IMR-90 (cell line): ENCODE results near the gene LDLRAD4. TPM values are rescaled to one million over a fixed set of nuclear protein-coding genes. Genes with fewer than 3 reads are reported as not detected.

Experiments used
- ATAC-seq: fragments of 200-7000 bp; cut with Tn5 transposase; 2 replicates; pipeline ENCODE4 v1.9.1; 2020; ENCODE audit warnings: low read depth, mild to moderate bottlenecking, moderate library complexity
- BruUV-seq: library from RNA; stranded (reverse); fragments of 400-500 nt; replicated peaks from 2 replicates; lab custom pipeline; 2021; lab: Mats Ljungman, UMichigan
- CTCF ChIA-PET: fragments of 300-600 bp; formaldehyde crosslinking; extraction: SDS; loops from one replicate; lab custom pipeline; 2021; ENCODE audit warnings: antibody characterized with exemption; lab: Yijun Ruan, JAX
- POLR2A ChIA-PET: fragments of 300-600 bp; sonication (Branson Sonifier 250); formaldehyde crosslinking; loops from one replicate; lab custom pipeline; 2022; ENCODE audit warnings: antibody characterized with exemption; ENCODE audit not compliant: unreplicated experiment; lab: Charles Lee
- DNase-seq: peaks from one replicate; pipeline ENCODE4 v3.0.0; 2013
- H2AFZ ChIP-seq: replicated peaks from 2 replicates; pipeline ENCODE3; 2013; ENCODE audit warnings: low read length, mild to moderate bottlenecking; ENCODE audit not compliant: poor library complexity
- H2AK5ac ChIP-seq: 2 replicates; pipeline ENCODE4 v1.6.1; 2013; ENCODE audit warnings: low read depth, low read length, inconsistent platforms
- H2AK9ac ChIP-seq: replicated peaks from 2 replicates; pipeline ENCODE3; 2013; ENCODE audit warnings: mild to moderate bottlenecking, low read depth, low read length, moderate library complexity; ENCODE audit not compliant: poor library complexity
- H2BK120ac ChIP-seq: 2 replicates; pipeline ENCODE4 v1.6.1; 2013; ENCODE audit warnings: low read depth, low read length, inconsistent platforms
- H2BK15ac ChIP-seq: 3 replicates; pipeline ENCODE4 v1.6.1; 2013; ENCODE audit warnings: low read depth, low read length, inconsistent platforms
- H2BK20ac ChIP-seq: 2 replicates; pipeline ENCODE4 v1.6.1; 2013; ENCODE audit warnings: low read depth, mild to moderate bottlenecking, inconsistent platforms, low read length, moderate library complexity
- H2BK5ac ChIP-seq: 2 replicates; pipeline ENCODE4 v1.6.1; 2013; ENCODE audit warnings: mild to moderate bottlenecking, low read depth, low read length, inconsistent platforms; ENCODE audit not compliant: poor library complexity, severe bottlenecking
- H3K14ac ChIP-seq: replicated peaks from 2 replicates; pipeline ENCODE4 v1.6.1; 2013; ENCODE audit warnings: low read depth, low read length, inconsistent platforms
- H3K18ac ChIP-seq: 2 replicates; pipeline ENCODE4 v1.6.1; 2013; ENCODE audit warnings: low read depth, low read length, control low read depth
- H3K23ac ChIP-seq: 2 replicates; pipeline ENCODE4 v1.6.1; 2013; ENCODE audit warnings: low read depth, low read length, inconsistent platforms
- H3K27ac ChIP-seq: 2 replicates; pipeline ENCODE4 v1.5.1; 2013; ENCODE audit warnings: mild to moderate bottlenecking, control low read depth, low read length; ENCODE audit not compliant: insufficient read depth
- H3K27me3 ChIP-seq: 2 replicates; pipeline ENCODE4 v1.6.1; 2013; ENCODE audit warnings: low read length; ENCODE audit not compliant: control insufficient read depth, insufficient read depth
- H3K36me3 ChIP-seq: 2 replicates; pipeline ENCODE4 v1.6.1; 2013; ENCODE audit warnings: low read length, mixed read lengths; ENCODE audit not compliant: control insufficient read depth, insufficient read depth
- H3K4ac ChIP-seq: 2 replicates; pipeline ENCODE4 v1.6.1; 2013; ENCODE audit warnings: low read depth, low read length, inconsistent platforms
- H3K4me1 ChIP-seq: 2 replicates; pipeline ENCODE4 v1.6.1; 2013; ENCODE audit warnings: low read length, mixed read lengths; ENCODE audit not compliant: control insufficient read depth, insufficient read depth
- H3K4me2 ChIP-seq: 2 replicates; pipeline ENCODE4 v1.6.1; 2013; ENCODE audit warnings: low read depth, mild to moderate bottlenecking, control low read depth, low read length, moderate library complexity
- H3K4me3 ChIP-seq: 2 replicates; pipeline ENCODE4 v1.5.1; 2013; ENCODE audit warnings: low read depth, mild to moderate bottlenecking, control low read depth, low read length, moderate library complexity; ENCODE audit not compliant: insufficient read depth
- H3K56ac ChIP-seq: 2 replicates; pipeline ENCODE4 v1.6.1; 2013; ENCODE audit warnings: low read length, inconsistent platforms; ENCODE audit not compliant: insufficient read depth; ENCODE audit errors: extremely low read depth
- H3K79me1 ChIP-seq, 2 experiments: 2 replicates each; pipeline ENCODE4 v1.6.1; 2013; ENCODE audit warnings: low read length in 2 of 2, inconsistent platforms in 1 of 2, low read depth in 1 of 2
- H3K9ac ChIP-seq: 2 replicates; pipeline ENCODE4 v1.6.1; 2013; ENCODE audit warnings: low read depth, low read length, control low read depth
- H3K9me1 ChIP-seq: 2 replicates; pipeline ENCODE4 v1.6.1; 2013; ENCODE audit warnings: low read length, inconsistent platforms; ENCODE audit not compliant: insufficient read depth
- H3K9me3 ChIP-seq: 2 replicates; pipeline ENCODE4 v1.6.1; 2013; ENCODE audit warnings: low read length; ENCODE audit not compliant: control insufficient read depth, insufficient read depth
- H4K20me1 ChIP-seq: 2 replicates; pipeline ENCODE4 v1.6.1; 2013; ENCODE audit warnings: low read length, inconsistent platforms; ENCODE audit not compliant: insufficient read depth
- H4K5ac ChIP-seq: 2 replicates; pipeline ENCODE4 v1.6.1; 2013; ENCODE audit warnings: mild to moderate bottlenecking, low read depth, low read length, control low read depth
- H4K8ac ChIP-seq, 2 experiments: 2 replicates each; pipeline ENCODE4 v1.6.1; 2013; ENCODE audit warnings: low read depth in 2 of 2, low read length in 2 of 2, control low read depth in 1 of 2, inconsistent platforms in 1 of 2
- H4K91ac ChIP-seq: 2 replicates; pipeline ENCODE4 v1.6.1; 2013; ENCODE audit warnings: low read depth, low read length, inconsistent platforms; ENCODE audit not compliant: insufficient read depth
- BHLHE40 ChIP-seq: fragments of 150-350 bp; IDR thresholded peaks from 2 replicates; pipeline ENCODE4 v1.6.1; 2016; ENCODE audit warnings: mild to moderate bottlenecking, low read depth, low read length
- CEBPB ChIP-seq: IDR thresholded peaks from 2 replicates; pipeline ENCODE4 v1.6.1; 2012; ENCODE audit warnings: low read depth, low read length, improper control_type of control experiment
- MAFK ChIP-seq: IDR thresholded peaks from 2 replicates; pipeline ENCODE4 v1.6.1; 2012; ENCODE audit warnings: low read depth, low read length, improper control_type of control experiment
- MAZ ChIP-seq: IDR thresholded peaks from 2 replicates; pipeline ENCODE4 v1.6.1; 2012; ENCODE audit warnings: low read depth, mild to moderate bottlenecking, low read length, improper control_type of control experiment, moderate library complexity, borderline replicate concordance
- MXI1 ChIP-seq: IDR thresholded peaks from 2 replicates; pipeline ENCODE4 v1.6.1; 2012; ENCODE audit warnings: low read depth, mild to moderate bottlenecking, low read length, moderate library complexity, borderline replicate concordance
- RFX5 ChIP-seq: IDR thresholded peaks from 2 replicates; pipeline ENCODE4 v1.8.0; 2012; ENCODE audit warnings: low read depth, mild to moderate bottlenecking, low read length, moderate library complexity
- SMC3 ChIP-seq: fragments of 150-350 bp; IDR thresholded peaks from 2 replicates; pipeline ENCODE4 v1.6.1; 2016; ENCODE audit warnings: low read depth, mild to moderate bottlenecking, antibody characterized with exemption, low read length, moderate library complexity
- WGBS, 2 experiments: methylation state at CpG; one replicate each; pipeline versions ENCODE4 v1.1.5 to v1.1.7; 2013; ENCODE audit warnings: missing lambda C conversion rate in 2 of 2; ENCODE audit not compliant: insufficient read length in 1 of 2; ENCODE audit errors: extremely low coverage in 2 of 2; 5-methylcytosine and 5-hydroxymethylcytosine counted together
- dilution Hi-C: fragments of 300-500 bp; cut with HindIII; formaldehyde crosslinking; loops from one replicate; pipeline ENCODE4 v1.14.3; 2018; ENCODE audit warnings: low sequenced_read_pairs; ENCODE audit not compliant: unreplicated experiment
- in situ Hi-C: fragments of 300-500 bp; cut with MboI; formaldehyde crosslinking; loops from 3 replicates; pipeline ENCODE4 v1.14.3; 2019; ENCODE audit warnings: low sequenced_read_pairs, inconsistent platforms, mixed read lengths
- intact Hi-C: fragments of 100-400 bp; cut with micrococcal nuclease; formaldehyde crosslinking; loops from 2 replicates; pipeline ENCODE4 v1.10.0; 2022
- polyA plus RNA-seq, 3 experiments: library from polyadenylated mRNA; depleted of rRNA; stranded (reverse); fragments of >200 nt; gene quantifications; 2 replicates each; pipeline ENCODE4 v1.2.3, GENCODE V29; 2012; ENCODE audit warnings: low replicate concordance in 1 of 3
- total RNA-seq: library from RNA; depleted of rRNA; stranded (reverse); fragments of >200 nt; gene quantifications from 2 replicates; pipeline ENCODE4 v1.2.3, GENCODE V29; 2012
- TF ChIP-seq, protein P1 (sequence below): fragments of 150-350 bp; IDR thresholded peaks from 2 replicates; pipeline ENCODE4 v1.6.1; 2016; ENCODE audit warnings: low read depth, mild to moderate bottlenecking, low read length, moderate library complexity, borderline replicate concordance

Gene LDLRAD4
- total and polyA plus RNA-seq, 2 of the 4 experiments (the other 2 are of a cell fraction): not detected

DNA sequence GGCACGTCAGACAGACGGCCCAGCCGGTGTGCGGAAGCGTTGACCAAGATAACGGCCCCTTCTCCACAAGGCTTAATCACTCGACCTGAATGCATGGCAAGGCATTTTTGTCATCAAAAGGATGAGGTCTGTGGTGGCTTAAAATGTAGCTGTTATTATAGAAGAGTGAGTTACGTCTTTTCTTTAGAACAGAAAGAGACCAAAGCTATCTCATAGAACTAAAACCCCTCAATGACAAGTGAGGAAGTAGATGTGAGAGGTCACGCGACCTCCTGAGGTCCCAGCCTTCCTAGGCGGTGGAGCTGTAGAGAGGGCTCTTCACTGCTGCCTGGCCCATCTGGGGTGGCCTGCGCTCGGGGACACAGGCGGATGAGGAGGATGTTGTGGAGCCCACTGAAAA is 75.7 kb downstream of the LDLRAD4 start:
- intact Hi-C loops: no loop called here
- no peak overlapping the region for H4K91ac ChIP-seq

More for the DNA sequence above, 75.7 kb downstream of the LDLRAD4 start:
- Histone ChIP-seq H4K5ac (no peak overlapping the region), H3K23ac (no peak overlapping the region), H3K56ac (no peak overlapping the region), H3K9ac (no peak overlapping the region), H3K36me3 (no peaks in the 10 kb centered on the region), H2BK5ac (no peak overlapping the region), H2AK5ac (no peak overlapping the region), H3K14ac (no peak overlapping the region), H3K4ac (no peak overlapping the region), H2BK120ac (no peak overlapping the region), H3K27me3 (no peaks in the 10 kb centered on the region; the same call in 1 of the 2 replicates), H3K9me3 (no peaks in the 10 kb centered on the region), H3K4me3 (no peak overlapping the region), H4K8ac (no peak overlapping the region), H2AFZ (no peak overlapping the region), H3K9me1 (no peaks in the 10 kb centered on the region), H3K18ac (no peak overlapping the region), H2AK9ac (no peak overlapping the region), H2BK15ac (no peak overlapping the region), H3K27ac (no peak overlapping the region), H3K4me2 (no peak overlapping the region), H3K79me1 (no peaks in the 10 kb centered on the region), H4K20me1 (no peaks in the 10 kb centered on the region), H3K4me1 (no peaks in the 10 kb centered on the region), H2BK20ac (no peak overlapping the region)
- ChIA-PET POLR2A (no interaction called here), CTCF (no interaction called here)
- WGBS, 2 experiments: 77% methylated on average over 5 of the region's 14 CpGs; no CpG with 5 or more reads in 1 of the 2 experiments
- DNase-seq (no peak), ATAC-seq (no peak)
- in situ Hi-C loops (no loop called here), dilution Hi-C loops (no loop called here)
- no TSS peak for BruUV-seq
- TF ChIP-seq RFX5: no peak
- TF ChIP-seq, protein P1, sequence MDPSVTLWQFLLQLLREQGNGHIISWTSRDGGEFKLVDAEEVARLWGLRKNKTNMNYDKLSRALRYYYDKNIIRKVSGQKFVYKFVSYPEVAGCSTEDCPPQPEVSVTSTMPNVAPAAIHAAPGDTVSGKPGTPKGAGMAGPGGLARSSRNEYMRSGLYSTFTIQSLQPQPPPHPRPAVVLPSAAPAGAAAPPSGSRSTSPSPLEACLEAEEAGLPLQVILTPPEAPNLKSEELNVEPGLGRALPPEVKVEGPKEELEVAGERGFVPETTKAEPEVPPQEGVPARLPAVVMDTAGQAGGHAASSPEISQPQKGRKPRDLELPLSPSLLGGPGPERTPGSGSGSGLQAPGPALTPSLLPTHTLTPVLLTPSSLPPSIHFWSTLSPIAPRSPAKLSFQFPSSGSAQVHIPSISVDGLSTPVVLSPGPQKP: no peak
- TF ChIP-seq MAZ: no peak
- no peak for TF ChIP-seq MAFK
- no peak for TF ChIP-seq SMC3
- TF ChIP-seq CEBPB: no peak
- no peak for TF ChIP-seq MXI1
- TF ChIP-seq BHLHE40: no peak
